Measurements from ENCODE around the gene ZNF236.

DNA sequence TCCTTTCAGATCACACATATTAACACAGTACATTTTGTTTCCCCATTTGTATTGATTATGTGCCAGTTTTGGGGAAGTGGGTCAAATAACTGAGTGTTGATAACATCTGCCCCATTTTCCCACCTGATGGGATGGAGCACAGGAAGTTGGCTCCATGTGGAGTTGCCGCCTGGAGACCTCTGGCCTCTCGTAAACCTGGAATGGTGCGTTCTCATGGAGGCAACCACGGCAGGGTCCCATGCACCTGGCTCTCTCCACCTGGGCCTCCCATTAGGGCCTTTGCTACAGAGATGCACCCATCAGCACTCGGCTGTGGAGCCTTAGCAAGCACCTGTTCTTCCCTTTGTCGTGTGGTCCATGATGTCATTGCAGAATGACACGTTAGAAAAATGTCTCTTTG, 179.6 kb downstream of the ZNF236 start:
- TF ChIP-seq, protein P1, sequence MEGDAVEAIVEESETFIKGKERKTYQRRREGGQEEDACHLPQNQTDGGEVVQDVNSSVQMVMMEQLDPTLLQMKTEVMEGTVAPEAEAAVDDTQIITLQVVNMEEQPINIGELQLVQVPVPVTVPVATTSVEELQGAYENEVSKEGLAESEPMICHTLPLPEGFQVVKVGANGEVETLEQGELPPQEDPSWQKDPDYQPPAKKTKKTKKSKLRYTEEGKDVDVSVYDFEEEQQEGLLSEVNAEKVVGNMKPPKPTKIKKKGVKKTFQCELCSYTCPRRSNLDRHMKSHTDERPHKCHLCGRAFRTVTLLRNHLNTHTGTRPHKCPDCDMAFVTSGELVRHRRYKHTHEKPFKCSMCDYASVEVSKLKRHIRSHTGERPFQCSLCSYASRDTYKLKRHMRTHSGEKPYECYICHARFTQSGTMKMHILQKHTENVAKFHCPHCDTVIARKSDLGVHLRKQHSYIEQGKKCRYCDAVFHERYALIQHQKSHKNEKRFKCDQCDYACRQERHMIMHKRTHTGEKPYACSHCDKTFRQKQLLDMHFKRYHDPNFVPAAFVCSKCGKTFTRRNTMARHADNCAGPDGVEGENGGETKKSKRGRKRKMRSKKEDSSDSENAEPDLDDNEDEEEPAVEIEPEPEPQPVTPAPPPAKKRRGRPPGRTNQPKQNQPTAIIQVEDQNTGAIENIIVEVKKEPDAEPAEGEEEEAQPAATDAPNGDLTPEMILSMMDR (conservative IDR thresholded peaks at IDR 0.05; ENCODE audit: low read depth, low read length), result no peak
- no peak for TF ChIP-seq EZH2 (IDR thresholded peaks at IDR 0.05; ENCODE audit: borderline replicate concordance, low read depth, low read length, poor library complexity, severe bottlenecking)

Data from A673 (cell line).